Measurements from ENCODE around the gene PRIMPOL.
"Not testable (repeated sequence)": the region's sequence is repeated elsewhere in the genome, so short reads cannot be mapped to it uniquely, and the experiment has no call there.

The PRIMPOL gene

DNA sequence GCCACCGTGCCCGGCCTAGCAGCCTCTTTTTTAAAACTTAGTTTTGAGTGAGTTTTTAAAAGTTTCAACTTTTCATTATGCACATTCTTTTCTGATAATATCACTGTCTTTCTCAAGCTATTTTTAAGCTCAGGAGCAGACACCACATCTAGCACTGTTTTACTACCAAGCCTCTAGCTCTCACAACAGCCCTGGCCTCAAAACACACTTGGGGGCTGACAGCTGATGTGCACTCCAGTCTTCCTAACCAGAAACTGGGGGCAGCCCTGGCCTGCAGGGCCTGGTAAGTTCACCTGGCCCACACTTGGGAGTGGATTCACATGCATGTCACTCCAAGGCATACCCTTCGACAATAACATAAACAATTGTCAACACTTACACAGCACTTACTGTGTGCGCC is 50.4 kb downstream of the PRIMPOL start:
- DNase-seq (ENCODE audit: insufficient read length, low spot score): no peak
- FAIRE-seq: no peak

DNA sequence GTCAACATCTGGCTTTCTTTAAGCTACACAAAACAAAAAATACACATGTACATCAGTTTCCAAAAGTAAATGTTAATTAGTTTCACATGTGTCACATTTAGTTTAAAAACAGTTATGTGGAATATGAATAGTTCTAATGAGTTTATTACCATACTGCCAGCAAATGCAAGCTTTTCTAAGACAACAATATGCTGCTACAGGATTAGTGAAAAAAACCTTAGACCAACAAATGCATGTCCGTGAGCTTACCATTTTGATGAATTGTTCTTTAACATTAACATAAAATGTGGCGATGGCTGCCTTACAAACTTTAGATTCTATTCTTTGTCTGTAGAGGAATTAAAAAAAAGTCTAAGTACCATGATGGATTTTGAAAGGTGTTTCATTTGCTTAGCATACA is 52.6 kb downstream of the PRIMPOL start:
- FAIRE-seq (no peak), DNase-seq (ENCODE audit: insufficient read length, low spot score) (no peak)

DNA sequence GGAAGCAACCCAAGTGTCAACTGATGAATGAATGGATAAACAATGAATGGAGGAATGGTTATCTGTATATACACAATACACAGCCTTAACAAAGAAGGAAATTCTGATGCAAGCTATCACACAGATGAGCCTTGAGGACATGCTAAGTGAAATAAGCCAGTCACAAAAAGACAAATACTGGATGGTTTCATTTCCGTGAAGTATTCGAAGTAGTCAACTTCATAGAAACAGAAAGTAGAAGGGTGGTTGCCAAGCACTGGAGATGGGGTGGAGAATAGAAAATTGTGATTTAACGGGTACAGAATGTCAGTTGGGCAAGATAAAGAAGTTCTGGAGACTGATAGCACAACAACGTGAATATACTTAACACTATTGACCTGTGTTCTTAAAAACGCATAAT is 56.2 kb downstream of the PRIMPOL start:
- FAIRE-seq (no peak), DNase-seq (ENCODE audit: insufficient read length, low spot score) (no peak)

- FAIRE-seq: peak; percentile 38
- DNase-seq (ENCODE audit: insufficient read length, low spot score): no peak
These were observed 56.9 kb downstream of the PRIMPOL start for GRCh38 chr4:184706453-184706852.

- DNase-seq (ENCODE audit: insufficient read length, low spot score): no peak
- FAIRE-seq: no peak
These were observed 62.8 kb downstream of the PRIMPOL start for GRCh38 chr4:184712322-184712721.

GRCh38 chr4:184713887-184714286 is 64.3 kb downstream of the PRIMPOL start:
- no peak for DNase-seq (ENCODE audit: insufficient read length, low spot score)
- FAIRE-seq: no peak

GRCh38 chr4:184715526-184715925 is 66.0 kb downstream of the PRIMPOL start:
- no peak for FAIRE-seq
- no peak for DNase-seq (ENCODE audit: insufficient read length, low spot score)

DNA sequence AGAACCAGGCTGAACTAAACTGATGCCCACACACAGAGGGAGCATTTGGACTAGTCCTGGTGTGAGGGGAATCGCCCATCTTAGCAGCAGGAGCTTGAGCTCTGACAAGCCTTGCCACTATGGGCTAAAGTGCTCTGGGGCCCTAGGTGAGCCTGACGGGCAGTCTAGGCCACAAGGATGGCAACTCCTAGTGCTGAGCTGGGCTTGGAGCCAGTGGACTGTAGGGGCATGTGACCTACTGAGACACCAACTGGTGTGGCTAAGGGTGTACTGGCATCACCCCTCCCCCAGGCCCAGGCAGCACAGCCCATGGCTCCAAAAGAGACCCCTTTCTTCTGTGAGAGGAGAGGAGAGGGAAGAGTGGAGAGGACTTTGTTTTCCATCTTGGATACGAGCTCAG is 69.9 kb downstream of the PRIMPOL start:
- DNase-seq (ENCODE audit: insufficient read length, low spot score) (no peak), FAIRE-seq (no peak)

- FAIRE-seq: no peak
These were observed 71.7 kb downstream of the PRIMPOL start for GRCh38 chr4:184721254-184721653.

GRCh38 chr4:184722798-184723197 is 73.3 kb downstream of the PRIMPOL start:
- DNase-seq (ENCODE audit: insufficient read length, low spot score) (no peak), FAIRE-seq (peak; percentile 54)

More at GRCh38 chr4:184721254-184721653, 71.7 kb downstream of the PRIMPOL start:
- DNase-seq (ENCODE audit: insufficient read length, low spot score): no peak

DNA sequence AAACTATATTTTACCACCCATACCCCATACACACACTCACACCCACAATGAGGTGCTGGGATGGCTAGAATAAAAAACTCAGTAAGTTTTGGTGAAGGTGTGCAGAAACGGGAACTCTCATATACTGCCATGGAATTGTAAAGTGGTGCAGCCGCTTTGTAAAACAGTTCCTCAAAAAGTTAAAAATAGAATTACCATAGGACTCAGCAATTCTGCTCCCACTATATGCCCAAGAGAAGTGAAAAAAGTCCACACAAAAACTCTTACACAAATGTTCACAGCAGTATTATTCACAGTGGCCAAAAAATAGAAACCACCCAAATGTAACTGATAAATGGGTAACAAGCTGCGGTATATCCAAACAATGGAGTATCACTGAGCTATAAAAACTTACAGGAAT is 77.9 kb downstream of the PRIMPOL start:
- no peak for DNase-seq (ENCODE audit: insufficient read length, low spot score)
- FAIRE-seq: no peak

DNA sequence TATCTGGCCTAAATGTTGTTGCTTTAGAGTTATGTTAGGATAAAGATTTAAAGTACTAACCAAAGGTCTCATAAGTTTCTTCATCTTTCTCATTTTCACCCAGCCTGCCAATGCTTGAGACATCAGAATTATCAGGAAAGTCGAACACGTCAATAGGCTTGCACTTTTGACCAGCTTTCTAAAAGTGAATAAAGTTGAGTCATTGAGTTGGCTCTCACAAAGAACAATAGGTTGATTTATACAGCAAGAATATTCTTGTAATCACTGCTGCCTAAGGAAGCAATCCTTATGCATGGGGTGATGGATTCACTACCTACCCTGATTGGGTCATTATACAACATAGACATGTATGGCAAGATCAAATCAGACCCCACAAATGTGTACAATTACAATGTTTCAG is 79.3 kb downstream of the PRIMPOL start:
- DNase-seq (ENCODE audit: insufficient read length, low spot score) (no peak), FAIRE-seq (no peak)

GRCh38 chr4:184729946-184730345 is 80.4 kb downstream of the PRIMPOL start:
- DNase-seq (ENCODE audit: insufficient read length, low spot score) (no peak), FAIRE-seq (no peak)

DNA sequence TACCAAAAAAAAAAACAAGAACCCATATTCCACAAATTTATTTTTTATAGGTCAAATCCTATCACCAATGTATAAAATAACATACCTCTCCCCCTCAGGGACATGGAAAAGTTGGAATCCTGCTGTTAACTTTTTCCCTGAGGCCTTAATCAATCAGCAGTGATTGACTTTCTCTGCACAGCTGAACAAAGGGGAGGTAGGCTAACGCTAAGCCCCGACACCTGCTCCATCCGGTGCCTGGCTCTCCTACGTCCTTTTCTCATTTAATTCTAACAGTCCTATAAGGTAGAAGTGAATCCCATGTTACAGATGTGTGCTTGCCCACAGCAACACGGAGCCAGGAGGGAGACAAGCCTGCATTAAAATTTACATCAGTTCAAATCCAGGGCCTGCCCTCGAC is 81.5 kb downstream of the PRIMPOL start:
- no peak for FAIRE-seq
- DNase-seq (ENCODE audit: insufficient read length, low spot score): no peak

DNA sequence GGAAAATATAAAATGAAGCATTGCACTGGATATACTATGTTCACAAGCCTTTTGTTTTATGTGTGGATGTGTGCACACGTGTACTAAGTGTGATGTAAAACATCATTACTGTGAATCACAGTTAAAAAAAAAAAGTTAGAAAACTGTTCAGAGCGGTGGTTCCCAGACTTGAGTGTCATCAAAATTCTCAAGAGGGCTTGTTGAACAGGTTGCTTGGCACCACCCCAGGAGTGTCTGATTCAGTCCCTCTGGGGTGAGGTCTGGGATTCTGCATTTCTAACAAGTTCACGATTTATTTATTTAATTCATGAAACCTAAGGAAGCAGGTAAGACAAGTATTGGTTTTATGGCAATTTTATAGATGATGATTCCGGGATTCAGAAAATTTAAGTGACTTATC is 82.6 kb downstream of the PRIMPOL start:
- DNase-seq (ENCODE audit: insufficient read length, low spot score): no peak
- FAIRE-seq: no peak

GRCh38 chr4:184733654-184734524 is 84.4 kb downstream of the PRIMPOL start, which contains the start of gene CENPU:
Gene CENPU (minus strand): TSS chr4:184734096. CDS start chr4:184734062, 34 bp downstream.
- peak; percentile 90 for FAIRE-seq
- peak; percentile 99 for DNase-seq (ENCODE audit: insufficient read length, low spot score)

DNA sequence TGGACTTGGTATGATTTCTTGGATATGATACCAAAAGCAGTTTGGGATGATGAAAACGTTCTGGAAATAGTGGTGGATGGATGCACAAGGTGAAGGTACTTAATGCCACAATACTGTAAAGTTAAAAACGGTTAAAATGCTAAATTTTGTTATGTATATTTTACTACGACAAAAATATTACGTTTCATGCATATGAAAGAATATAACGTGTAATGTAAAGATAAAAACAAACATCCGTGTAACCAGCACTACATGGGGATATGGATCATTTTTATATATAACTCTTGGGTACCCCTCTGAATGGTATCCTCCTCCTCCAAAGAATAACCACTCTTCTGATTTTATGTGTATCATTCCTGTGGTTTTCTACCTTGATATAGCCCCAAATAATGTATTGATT is 85.2 kb downstream of the PRIMPOL start:
- DNase-seq (ENCODE audit: insufficient read length, low spot score) (no peak), FAIRE-seq (no peak)

DNA sequence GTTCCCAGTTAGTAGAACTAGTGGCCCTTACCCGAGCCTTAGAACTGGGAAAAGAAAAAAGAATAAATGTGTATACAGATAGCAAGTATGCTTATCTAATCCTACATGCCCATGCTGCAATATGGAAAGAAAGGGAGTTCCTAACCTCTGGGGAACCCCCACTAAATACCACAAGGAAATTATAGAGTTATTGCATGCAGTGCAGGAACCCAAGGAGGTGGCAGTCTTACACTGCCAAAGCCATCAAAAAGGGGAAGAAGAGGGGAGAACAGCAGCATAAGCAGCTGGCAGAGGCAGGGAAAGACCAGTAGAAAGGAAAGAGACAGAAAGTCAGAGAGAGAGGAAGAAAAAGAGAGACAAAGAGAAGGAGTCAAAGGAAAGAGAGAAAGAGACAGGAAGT is 90.0 kb downstream of the PRIMPOL start:
- DNase-seq (ENCODE audit: insufficient read length, low spot score): not testable (repeated sequence)

DNA sequence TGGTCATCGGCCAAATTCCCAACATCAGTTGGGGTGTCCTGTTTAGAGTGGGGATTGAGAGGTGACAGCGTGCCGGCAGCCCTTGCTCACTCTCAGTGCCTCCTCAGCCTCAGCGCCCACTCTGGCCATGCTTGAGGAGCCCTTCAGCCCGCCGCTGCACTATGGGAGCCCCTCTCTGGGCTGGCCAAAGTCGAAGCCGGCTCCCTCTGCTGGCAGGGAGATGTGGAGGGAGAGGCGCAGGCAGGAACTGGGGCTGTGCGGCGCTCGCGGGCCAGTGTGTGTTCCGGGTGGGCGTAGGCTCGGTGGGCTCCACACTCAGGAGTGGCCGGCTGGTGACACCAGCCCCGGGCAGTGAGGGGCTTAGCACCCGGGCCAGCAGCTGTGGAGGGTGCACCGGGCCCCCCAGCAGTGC is 91.4 kb downstream of the PRIMPOL start:
- DNase-seq (ENCODE audit: insufficient read length, low spot score) (no peak), FAIRE-seq (no peak)

More for the DNA sequence above, 90.0 kb downstream of the PRIMPOL start:
- FAIRE-seq: not testable (repeated sequence)

DNA sequence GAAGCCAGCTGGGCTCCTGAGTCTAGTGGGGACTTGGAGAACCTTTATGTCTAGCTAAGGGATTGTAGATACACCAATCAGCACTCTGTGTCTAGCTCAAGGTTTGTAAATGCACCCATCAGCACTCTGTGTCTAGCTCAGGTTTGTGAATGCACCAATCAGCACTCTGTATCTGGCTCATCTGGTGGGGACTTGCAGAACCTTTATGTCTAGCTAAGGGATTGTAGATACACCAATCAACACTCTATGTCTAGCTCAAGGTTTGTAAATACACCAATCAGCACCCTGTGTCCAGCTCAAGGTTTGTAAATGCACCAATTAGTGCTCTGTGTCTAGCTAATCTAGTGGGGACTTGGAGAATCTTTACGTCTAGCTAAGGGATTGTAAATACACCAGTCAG is 92.1 kb downstream of the PRIMPOL start:
- not testable (repeated sequence) for DNase-seq (ENCODE audit: insufficient read length, low spot score); FAIRE-seq

DNA sequence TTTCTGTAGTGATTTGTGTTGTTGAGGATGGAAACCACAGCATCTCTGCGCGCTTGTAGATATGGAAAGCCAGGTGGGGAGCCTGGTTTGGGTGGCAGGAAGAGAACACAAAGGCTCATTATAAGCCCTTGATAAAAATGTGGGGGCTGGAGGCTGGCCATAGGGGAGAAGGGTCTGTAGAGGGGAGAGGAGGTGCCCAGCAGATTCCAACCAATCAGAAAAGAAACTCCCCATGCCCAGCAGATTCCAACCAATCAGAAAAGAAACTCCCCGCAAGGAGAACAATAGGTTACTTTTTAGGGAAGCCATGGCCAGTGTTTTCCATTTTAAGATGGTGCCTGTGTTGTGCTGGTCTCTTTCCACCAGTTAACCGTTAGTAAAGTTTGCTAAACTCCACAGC is 94.1 kb downstream of the PRIMPOL start:
- no peak for FAIRE-seq

GRCh38 chr4:184744236-184744635 is 94.7 kb downstream of the PRIMPOL start:
- FAIRE-seq: no peak

More for the DNA sequence above, 94.1 kb downstream of the PRIMPOL start:
- no peak for DNase-seq (ENCODE audit: insufficient read length, low spot score)

More at GRCh38 chr4:184744236-184744635, 94.7 kb downstream of the PRIMPOL start:
- no peak for DNase-seq (ENCODE audit: insufficient read length, low spot score)
